ENCODE results near the gene PRDM15.

Gene PRDM15

DNA sequence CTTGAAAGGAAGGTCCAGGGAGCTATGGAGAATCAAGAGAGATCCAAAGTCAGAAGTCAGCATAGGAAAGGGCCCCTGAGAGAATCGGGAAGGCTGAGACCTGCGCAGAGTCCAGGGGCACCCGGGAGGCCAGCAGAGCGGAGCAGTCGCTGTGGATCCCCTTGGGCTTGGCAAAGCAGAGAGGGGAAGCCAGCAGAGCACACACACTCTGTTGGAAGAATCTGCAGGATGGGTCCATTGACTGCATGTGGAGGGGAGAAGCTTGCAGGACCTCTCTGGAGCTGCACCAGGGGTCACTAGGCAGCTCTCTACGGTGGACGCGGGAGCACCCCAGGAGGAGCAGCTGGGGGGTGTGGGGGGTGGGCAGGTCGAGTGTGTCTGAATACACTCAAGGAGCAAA lies 118.7 kb downstream of the PRDM15 start:
- DNase-seq = no peak
- Mint-ChIP-seq H3K4me1 (peaks cover 42% of the 10 kb centered on the region), H3K27ac (no peak overlapping the region), H3K27me3 (ENCODE audit: low read depth, poor library complexity) (peaks cover 60% of the 10 kb centered on the region), H3K4me3 (peak overlapping the region; percentile 34), H3K9me3 (no peaks in the 10 kb centered on the region), H3K36me3 (ENCODE audit: low read depth) (no peaks in the 10 kb centered on the region)
- TF ChIP-seq, protein P1, sequence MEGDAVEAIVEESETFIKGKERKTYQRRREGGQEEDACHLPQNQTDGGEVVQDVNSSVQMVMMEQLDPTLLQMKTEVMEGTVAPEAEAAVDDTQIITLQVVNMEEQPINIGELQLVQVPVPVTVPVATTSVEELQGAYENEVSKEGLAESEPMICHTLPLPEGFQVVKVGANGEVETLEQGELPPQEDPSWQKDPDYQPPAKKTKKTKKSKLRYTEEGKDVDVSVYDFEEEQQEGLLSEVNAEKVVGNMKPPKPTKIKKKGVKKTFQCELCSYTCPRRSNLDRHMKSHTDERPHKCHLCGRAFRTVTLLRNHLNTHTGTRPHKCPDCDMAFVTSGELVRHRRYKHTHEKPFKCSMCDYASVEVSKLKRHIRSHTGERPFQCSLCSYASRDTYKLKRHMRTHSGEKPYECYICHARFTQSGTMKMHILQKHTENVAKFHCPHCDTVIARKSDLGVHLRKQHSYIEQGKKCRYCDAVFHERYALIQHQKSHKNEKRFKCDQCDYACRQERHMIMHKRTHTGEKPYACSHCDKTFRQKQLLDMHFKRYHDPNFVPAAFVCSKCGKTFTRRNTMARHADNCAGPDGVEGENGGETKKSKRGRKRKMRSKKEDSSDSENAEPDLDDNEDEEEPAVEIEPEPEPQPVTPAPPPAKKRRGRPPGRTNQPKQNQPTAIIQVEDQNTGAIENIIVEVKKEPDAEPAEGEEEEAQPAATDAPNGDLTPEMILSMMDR (IDR thresholded peaks at IDR 0.05) = no peak

DNA sequence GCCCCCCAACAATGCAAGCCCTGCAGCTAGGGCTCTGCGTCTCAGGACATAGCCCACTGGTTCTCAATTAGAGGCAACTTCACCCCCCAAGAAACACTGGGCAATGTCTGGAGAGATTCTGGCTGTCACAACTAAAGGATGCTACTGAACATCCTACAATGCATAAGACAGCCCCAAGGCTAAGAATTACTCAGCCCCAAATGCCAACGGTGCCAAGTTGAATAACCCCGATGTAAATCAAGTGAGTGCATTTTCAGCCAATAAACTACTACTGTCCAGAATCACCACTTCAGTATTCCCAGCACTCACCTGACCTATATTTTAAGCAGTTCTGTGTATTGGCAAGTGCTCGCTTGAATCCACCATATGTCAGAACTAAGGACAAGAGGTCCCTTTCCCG lies 119.2 kb downstream of the PRDM15 start:
- H3K4me3 Mint-ChIP-seq = peak overlapping the region; percentile 34
- H3K4me1 Mint-ChIP-seq = peaks cover 42% of the 10 kb centered on the region
- H3K36me3 Mint-ChIP-seq (ENCODE audit: low read depth) = no peaks in the 10 kb centered on the region
- TF ChIP-seq, protein P1 (IDR thresholded peaks at IDR 0.05) = no peak
- no peak for DNase-seq
- H3K27ac Mint-ChIP-seq = no peak overlapping the region
- peaks cover 57% of the 10 kb centered on the region for H3K27me3 Mint-ChIP-seq (ENCODE audit: low read depth, poor library complexity)
- H3K9me3 Mint-ChIP-seq = no peaks in the 10 kb centered on the region

DNA sequence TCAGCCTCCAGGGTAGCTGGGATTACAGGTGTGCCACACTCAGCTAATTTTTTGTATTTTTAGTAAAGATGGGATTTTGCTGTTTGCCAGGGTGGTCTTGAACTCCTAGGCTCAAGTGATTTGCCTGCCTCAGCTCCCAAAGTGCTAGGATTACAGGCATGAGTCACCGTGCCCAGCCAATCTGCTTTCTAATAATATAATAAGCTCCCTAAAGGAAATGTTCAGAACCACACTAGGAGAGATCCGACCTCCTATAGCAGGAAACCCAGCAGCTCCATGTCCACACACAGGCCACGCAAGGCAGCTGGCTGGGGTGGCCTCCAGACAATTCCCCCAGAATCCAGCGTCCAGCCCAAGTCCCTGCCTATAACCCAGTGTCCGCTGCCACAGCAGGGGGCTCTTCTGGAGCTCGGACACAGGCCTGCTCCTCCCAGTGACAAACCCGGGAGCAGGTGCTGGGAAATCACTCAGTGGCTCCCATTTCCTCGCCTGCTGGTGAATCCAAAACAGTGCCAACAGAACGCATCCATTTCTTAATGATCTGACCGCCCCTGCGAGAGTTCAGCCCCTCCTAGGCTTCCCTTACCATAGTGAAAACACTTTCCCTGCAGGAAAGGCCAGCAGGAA lies 119.8 kb downstream of the PRDM15 start:
- Mint-ChIP-seq H3K27me3 (ENCODE audit: low read depth, poor library complexity) (peaks cover 51% of the 10 kb centered on the region), H3K36me3 (ENCODE audit: low read depth) (no peaks in the 10 kb centered on the region), H3K4me3 (no peak overlapping the region), H3K4me1 (peaks cover 47% of the 10 kb centered on the region), H3K9me3 (no peaks in the 10 kb centered on the region), H3K27ac (no peak overlapping the region)
- DNase-seq = no peak
- TF ChIP-seq, protein P1 (IDR thresholded peaks at IDR 0.05) = no peak

DNA sequence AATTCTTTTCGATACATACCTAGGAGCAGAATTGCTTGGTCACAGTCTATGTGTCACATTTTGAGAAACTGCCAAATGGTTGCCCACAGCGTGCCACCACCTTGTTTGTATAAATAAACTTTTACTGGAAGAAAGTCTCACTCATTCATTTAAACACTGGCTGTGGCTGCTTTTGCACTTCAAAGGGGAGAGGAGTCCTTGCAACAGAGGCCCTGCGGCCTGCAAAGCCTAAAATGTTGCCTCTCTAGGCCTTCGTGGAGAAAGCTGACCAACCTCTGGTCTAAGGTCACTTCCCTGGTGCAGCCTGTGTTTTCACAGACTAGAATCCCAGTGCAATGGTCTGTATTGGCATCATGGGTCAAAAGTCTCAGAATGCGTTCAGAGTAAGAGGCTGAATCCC lies 120.6 kb downstream of the PRDM15 start:
- H3K4me3 Mint-ChIP-seq = no peak overlapping the region
- peaks cover 53% of the 10 kb centered on the region for H3K4me1 Mint-ChIP-seq
- H3K36me3 Mint-ChIP-seq (ENCODE audit: low read depth) = no peaks in the 10 kb centered on the region
- no peak overlapping the region for H3K27ac Mint-ChIP-seq
- H3K9me3 Mint-ChIP-seq = no peaks in the 10 kb centered on the region
- peaks cover 43% of the 10 kb centered on the region for H3K27me3 Mint-ChIP-seq (ENCODE audit: low read depth, poor library complexity)
- DNase-seq = no peak
- TF ChIP-seq, protein P1 (IDR thresholded peaks at IDR 0.05) = no peak

DNA sequence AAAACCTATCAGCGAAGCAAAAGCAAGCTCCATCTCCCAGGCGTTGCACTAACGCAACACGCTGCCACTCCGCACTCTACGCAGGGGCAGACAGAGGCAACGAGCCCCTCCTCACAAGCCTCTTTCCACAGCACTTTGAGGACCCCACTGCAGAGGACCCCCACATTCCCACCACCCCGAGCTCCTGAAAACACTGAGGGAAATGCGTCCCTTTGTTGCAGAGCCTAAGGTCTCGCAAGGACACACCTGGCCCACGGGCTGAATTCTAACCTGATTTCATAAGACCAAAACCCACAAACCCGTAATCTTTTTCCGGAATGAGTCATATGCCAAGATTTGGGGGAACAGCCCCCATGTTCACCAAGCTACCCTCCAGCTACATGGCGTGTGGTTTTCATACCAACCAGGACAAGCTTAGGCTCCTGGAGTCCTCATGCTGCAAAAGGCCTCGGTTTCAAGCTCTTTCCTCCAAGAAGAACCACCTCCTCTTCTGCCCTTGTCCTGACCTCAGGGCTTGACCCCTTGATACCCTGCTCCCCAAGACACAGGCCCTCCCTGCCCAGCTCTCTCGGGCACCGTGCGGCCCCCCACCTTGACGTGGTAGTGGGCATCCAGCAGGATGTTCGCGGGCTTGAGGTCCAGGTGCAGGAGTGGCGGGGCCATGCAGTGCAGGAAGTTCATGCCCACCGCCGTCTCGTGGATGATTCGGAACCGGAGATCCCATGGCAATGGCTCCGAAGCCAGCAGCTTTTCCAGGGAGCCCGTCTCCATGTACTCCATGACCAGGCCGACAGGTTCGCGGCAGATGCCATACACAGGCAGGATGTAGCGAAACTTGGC lies 123.0 kb downstream of the PRDM15 start:
- H3K4me3 Mint-ChIP-seq = no peak overlapping the region
- no peaks in the 10 kb centered on the region for H3K9me3 Mint-ChIP-seq
- no peaks in the 10 kb centered on the region for H3K36me3 Mint-ChIP-seq (ENCODE audit: low read depth)
- DNase-seq = no peak
- TF ChIP-seq, protein P1 (IDR thresholded peaks at IDR 0.05) = no peak
- peaks cover 23% of the 10 kb centered on the region for H3K27me3 Mint-ChIP-seq (ENCODE audit: low read depth, poor library complexity)
- H3K27ac Mint-ChIP-seq = no peak overlapping the region
- peaks cover 53% of the 10 kb centered on the region for H3K4me1 Mint-ChIP-seq

Measured in nephron progenitor cell (in vitro differentiated cells).